Smooth muscle cell (in vitro differentiated cells): ENCODE results near the gene CAMK2A. TPM values are rescaled to one million over a fixed set of nuclear protein-coding genes. Genes with fewer than 3 reads are reported as not detected.

Experiments
- DNase-seq: peaks from one replicate; lab custom pipeline; 2025; ENCODE audit not compliant: unreplicated experiment; lab: John Stamatoyannopoulos, UW
- H2AFZ ChIP-seq: fragments of 200-600 bp; sonication (generic); 2 replicates; pipeline ENCODE4 v1.6.0; 2016; ENCODE audit warnings: antibody characterized with exemption, low read depth, mild to moderate bottlenecking
- H3F3A ChIP-seq: fragments of 200-600 bp; sonication (generic); 2 replicates; pipeline ENCODE4 v1.6.0; 2017; ENCODE audit warnings: antibody characterized with exemption, low read depth
- H3K27ac ChIP-seq: fragments of 200-600 bp; sonication (generic); 2 replicates; pipeline ENCODE4 v1.5.1; 2016; ENCODE audit warnings: low read depth, mild to moderate bottlenecking
- H3K27me3 ChIP-seq: fragments of 200-600 bp; sonication (generic); 2 replicates; pipeline ENCODE4 v1.6.1; 2016; ENCODE audit warnings: low read depth, mild to moderate bottlenecking
- H3K36me3 ChIP-seq: fragments of 200-600 bp; sonication (generic); 2 replicates; pipeline ENCODE4 v1.5.1; 2016; ENCODE audit warnings: low read depth
- H3K4me1 ChIP-seq: fragments of 200-600 bp; sonication (generic); 2 replicates; pipeline ENCODE4 v1.5.1; 2016; ENCODE audit warnings: low read depth
- H3K4me2 ChIP-seq: fragments of 200-600 bp; sonication (generic); 2 replicates; pipeline ENCODE4 v1.6.0; 2016; ENCODE audit warnings: mild to moderate bottlenecking
- H3K4me3 ChIP-seq: fragments of 200-600 bp; sonication (generic); 2 replicates; pipeline ENCODE4 v1.5.1; 2016; ENCODE audit warnings: mild to moderate bottlenecking
- H3K79me2 ChIP-seq: fragments of 200-600 bp; sonication (generic); 2 replicates; pipeline ENCODE4 v1.6.0; 2016; ENCODE audit warnings: low read depth, mild to moderate bottlenecking
- H3K9ac ChIP-seq: fragments of 200-600 bp; sonication (generic); 2 replicates; pipeline ENCODE4 v1.6.0; 2016; ENCODE audit warnings: low read depth
- H3K9me3 ChIP-seq: fragments of 200-600 bp; sonication (generic); replicated peaks from 2 replicates; pipeline ENCODE4 v1.5.1; 2016; ENCODE audit warnings: low read depth
- H4K20me1 ChIP-seq: fragments of 200-600 bp; sonication (generic); 2 replicates; pipeline ENCODE4 v1.6.0; 2016; ENCODE audit warnings: low read depth
- CTCF ChIP-seq: fragments of 200-600 bp; sonication (generic); IDR thresholded peaks from 2 replicates; pipeline ENCODE4 v1.5.1; 2017; ENCODE audit warnings: borderline replicate concordance, mild to moderate bottlenecking, antibody characterized with exemption; ENCODE audit not compliant: insufficient read depth, poor library complexity, severe bottlenecking
- WGBS: methylation state at CpG from one replicate; pipeline ENCODE4 v1.1.7; 2016; ENCODE audit warnings: low lambda C conversion rate; 5-methylcytosine and 5-hydroxymethylcytosine counted together
- polyA plus RNA-seq: library from polyadenylated mRNA; unstranded; fragments of >200 nt; fragmentation: Nextera tagmentation; extraction: Ambion mirVana; gene quantifications from 2 replicates; pipeline ENCODE4 v1.2.1, GENCODE V29; 2016
- total RNA-seq: library from RNA; depleted of rRNA; stranded (reverse); fragments of >200 nt; gene quantifications from 2 replicates; pipeline ENCODE4 v1.2.3, GENCODE V29; 2014

CAMK2A gene
- total and polyA plus RNA-seq, 2 experiments from 2014 or later, result 0.83 to 1.6 TPM

GRCh38 chr5:150227606-150228273 is 61.8 kb downstream of the CAMK2A start:
- Histone ChIP-seq H3F3A (no peaks in the 10 kb centered on the region), H3K36me3 (no peaks in the 10 kb centered on the region), H3K79me2 (no peaks in the 10 kb centered on the region), H3K4me2 (no peak overlapping the region), H3K27me3 (no peaks in the 10 kb centered on the region), H3K4me1 (no peaks in the 10 kb centered on the region), H3K9ac (no peak overlapping the region), H2AFZ (no peak overlapping the region), H3K4me3 (no peak overlapping the region), H4K20me1 (no peaks in the 10 kb centered on the region), H3K9me3 (no peaks in the 10 kb centered on the region), H3K27ac (no peak overlapping the region)
- DNase-seq, result no peak
- WGBS, result 82% methylated on average over 11 of the region's 11 CpGs
- no peak for TF ChIP-seq CTCF

GRCh38 chr5:150227036-150227435 is 62.5 kb downstream of the CAMK2A start:
- WGBS, result 98% methylated on average over 5 of the region's 5 CpGs
- no peak overlapping the region for H3K27ac ChIP-seq
- no peaks in the 10 kb centered on the region for H3F3A ChIP-seq
- TF ChIP-seq CTCF, result no peak
- no peaks in the 10 kb centered on the region for H3K4me1 ChIP-seq
- H3K4me3 ChIP-seq, result no peak overlapping the region
- no peak overlapping the region for H3K9ac ChIP-seq
- no peak overlapping the region for H2AFZ ChIP-seq
- no peaks in the 10 kb centered on the region for H3K36me3 ChIP-seq
- no peak overlapping the region for H3K4me2 ChIP-seq
- DNase-seq, result no peak
- no peaks in the 10 kb centered on the region for H3K27me3 ChIP-seq
- H3K9me3 ChIP-seq, result no peaks in the 10 kb centered on the region
- H3K79me2 ChIP-seq, result no peaks in the 10 kb centered on the region
- H4K20me1 ChIP-seq, result no peaks in the 10 kb centered on the region

GRCh38 chr5:150224483-150225027 is 65.0 kb downstream of the CAMK2A start:
- TF ChIP-seq CTCF, result no peak
- H3K9ac ChIP-seq, result no peak overlapping the region
- H3K27ac ChIP-seq, result no peak overlapping the region
- no peaks in the 10 kb centered on the region for H3F3A ChIP-seq
- H3K27me3 ChIP-seq, result no peaks in the 10 kb centered on the region
- no peaks in the 10 kb centered on the region for H3K9me3 ChIP-seq
- H2AFZ ChIP-seq, result no peak overlapping the region
- no peaks in the 10 kb centered on the region for H4K20me1 ChIP-seq
- no peak overlapping the region for H3K4me2 ChIP-seq
- H3K4me1 ChIP-seq, result no peaks in the 10 kb centered on the region
- H3K4me3 ChIP-seq, result no peak overlapping the region
- no peak for DNase-seq
- H3K36me3 ChIP-seq, result no peaks in the 10 kb centered on the region
- WGBS, result 59% methylated on average over 8 of the region's 8 CpGs
- no peaks in the 10 kb centered on the region for H3K79me2 ChIP-seq

GRCh38 chr5:150223474-150223873 is 66.1 kb downstream of the CAMK2A start:
- no peaks in the 10 kb centered on the region for H4K20me1 ChIP-seq
- no peak overlapping the region for H3K4me3 ChIP-seq
- DNase-seq, result no peak
- no peaks in the 10 kb centered on the region for H3K79me2 ChIP-seq
- H3F3A ChIP-seq, result no peaks in the 10 kb centered on the region
- H3K9me3 ChIP-seq, result no peaks in the 10 kb centered on the region
- H3K27ac ChIP-seq, result no peak overlapping the region
- no peaks in the 10 kb centered on the region for H3K27me3 ChIP-seq
- no peak overlapping the region for H3K4me2 ChIP-seq
- no peaks in the 10 kb centered on the region for H3K4me1 ChIP-seq
- WGBS, result 90% methylated on average over 7 of the region's 7 CpGs
- H3K36me3 ChIP-seq, result no peaks in the 10 kb centered on the region
- H2AFZ ChIP-seq, result no peak overlapping the region
- H3K9ac ChIP-seq, result no peak overlapping the region
- no peak for TF ChIP-seq CTCF
